Stimulated activated effector memory CD8-positive, alpha-beta T cell treated with anti-CD3 and anti-CD28 coated beads, Interleukin-12 subunit alpha, Interleukin-12 subunit beta, amount 100 ng/mL, for 72 hours (primary cell): Measurements from ENCODE around the gene RSRP1.
"Not testable (repeated sequence)": the region's sequence is repeated elsewhere in the genome, so short reads cannot be mapped to it uniquely, and the experiment has no call there.

Source experiments
- ATAC-seq: fragments of 150-1000 bp; cut with Tn5 transposase; 2 replicates; pipeline ENCODE4 v1.10.0; 2021
- DNase-seq, 2 donors: peaks; one replicate each; pipeline ENCODE4 v3.0.0; 2021 to 2022; ENCODE audit warnings: low spot score in 2 of 2
- H3K27ac Mint-ChIP-seq: one replicate; pipeline ENCODE4 v1.8.0; 2022; ENCODE audit warnings: mild to moderate bottlenecking, mixed read lengths
- H3K36me3 Mint-ChIP-seq: one replicate; pipeline ENCODE4 v1.8.0; 2022; ENCODE audit warnings: mild to moderate bottlenecking, mixed read lengths
- H3K4me1 Mint-ChIP-seq: one replicate; pipeline ENCODE4 v1.8.0; 2022; ENCODE audit warnings: mixed read lengths
- H3K4me3 Mint-ChIP-seq: one replicate; pipeline ENCODE4 v1.8.0; 2022; ENCODE audit warnings: mild to moderate bottlenecking, mixed read lengths
- H3K9me3 Mint-ChIP-seq: one replicate; pipeline ENCODE4 v1.8.0; 2022; ENCODE audit warnings: mixed read lengths

Gene RSRP1

GRCh38 chr1:25267288-25268142, 20.3 kb upstream of the RSRP1 start:
- peak overlapping the region; percentile 78 for H3K4me3 Mint-ChIP-seq
- DNase-seq (peak; percentile 95 to 98), ATAC-seq (peak; percentile 88)
- H3K9me3 Mint-ChIP-seq, H3K4me1 Mint-ChIP-seq: not testable (repeated sequence)
- peak overlapping the region; percentile 91 for H3K27ac Mint-ChIP-seq
- H3K36me3 Mint-ChIP-seq: peaks cover 10% of the 10 kb centered on the region

- ATAC-seq: peak; percentile 50
- not testable (repeated sequence) for H3K4me1 Mint-ChIP-seq, H3K9me3 Mint-ChIP-seq, DNase-seq
- Mint-ChIP-seq H3K36me3 (peaks cover 17% of the 10 kb centered on the region), H3K4me3 (peak overlapping the region; percentile 86), H3K27ac (peak overlapping the region; percentile 77)
Measured at GRCh38 chr1:25266554-25267287, 19.5 kb upstream of the RSRP1 start.

- not testable (repeated sequence) for ATAC-seq, H3K9me3 Mint-ChIP-seq, DNase-seq, H3K4me3 Mint-ChIP-seq
- Mint-ChIP-seq H3K4me1 (peaks cover 18% of the 10 kb centered on the region), H3K27ac (peak overlapping the region; percentile 67), H3K36me3 (peaks cover 23% of the 10 kb centered on the region)
Measured at GRCh38 chr1:25260336-25260735, 13.1 kb upstream of the RSRP1 start.

GRCh38 chr1:25259813-25260212, 12.6 kb upstream of the RSRP1 start:
- H3K4me3 Mint-ChIP-seq, DNase-seq, H3K9me3 Mint-ChIP-seq: not testable (repeated sequence)
- Mint-ChIP-seq H3K27ac (peak overlapping the region; percentile 67), H3K4me1 (peaks cover 18% of the 10 kb centered on the region), H3K36me3 (peaks cover 23% of the 10 kb centered on the region)
- peak; percentile 96 for ATAC-seq

- Mint-ChIP-seq H3K9me3 (no peaks in the 10 kb centered on the region), H3K27ac (no peak overlapping the region), H3K4me1 (peaks cover 10% of the 10 kb centered on the region), H3K4me3 (no peak overlapping the region), H3K36me3 (peaks cover 16% of the 10 kb centered on the region)
- DNase-seq: no peak
- no peak for ATAC-seq
Measured at GRCh38 chr1:25257196-25257595, 9.9 kb upstream of the RSRP1 start.

GRCh38 chr1:25256578-25256965, 9.3 kb upstream of the RSRP1 start:
- no peaks in the 10 kb centered on the region for H3K9me3 Mint-ChIP-seq
- peak overlapping the region; percentile 45 for H3K27ac Mint-ChIP-seq
- H3K4me1 Mint-ChIP-seq: peaks cover 10% of the 10 kb centered on the region
- ATAC-seq (no peak), DNase-seq (no peak)
- H3K4me3 Mint-ChIP-seq: no peak overlapping the region
- peaks cover 10% of the 10 kb centered on the region for H3K36me3 Mint-ChIP-seq

- ATAC-seq: no peak
- no peaks in the 10 kb centered on the region for H3K9me3 Mint-ChIP-seq
Measured at GRCh38 chr1:25255706-25256577, 8.7 kb upstream of the RSRP1 start.

GRCh38 chr1:25253911-25254310, 6.7 kb upstream of the RSRP1 start:
- Mint-ChIP-seq H3K36me3 (peaks cover 6% of the 10 kb centered on the region), H3K4me3 (no peak overlapping the region), H3K9me3 (no peaks in the 10 kb centered on the region), H3K27ac (no peak overlapping the region), H3K4me1 (no peaks in the 10 kb centered on the region)
- ATAC-seq (no peak), DNase-seq (no peak)

More at GRCh38 chr1:25255706-25256577, 8.7 kb upstream of the RSRP1 start:
- peaks cover 10% of the 10 kb centered on the region for H3K4me1 Mint-ChIP-seq
- H3K36me3 Mint-ChIP-seq: peaks cover 5% of the 10 kb centered on the region
- H3K4me3 Mint-ChIP-seq: no peak overlapping the region
- peak overlapping the region; percentile 45 for H3K27ac Mint-ChIP-seq
- DNase-seq: no peak

- peak; percentile 65 for ATAC-seq
- peaks cover 41% of the 10 kb centered on the region for H3K4me1 Mint-ChIP-seq
- H3K27ac Mint-ChIP-seq: peak overlapping the region; percentile 99
- H3K4me3 Mint-ChIP-seq: peak overlapping the region; percentile 93
- no peaks in the 10 kb centered on the region for H3K9me3 Mint-ChIP-seq
- no peak for DNase-seq
- peaks cover 64% of the 10 kb centered on the region for H3K36me3 Mint-ChIP-seq
Measured at GRCh38 chr1:25247829-25248754, 838 bp upstream of the RSRP1 start.

- Mint-ChIP-seq H3K4me1 (peaks cover 50% of the 10 kb centered on the region), H3K4me3 (peak overlapping the region; percentile 93), H3K36me3 (peaks cover 78% of the 10 kb centered on the region), H3K9me3 (no peaks in the 10 kb centered on the region), H3K27ac (peak overlapping the region; percentile 99)
- DNase-seq (peak in 1 of 2 donors; percentile 77), ATAC-seq (no peak)
Measured at GRCh38 chr1:25246600-25247023, 642 bp downstream of the RSRP1 start.

- peaks cover 85% of the 10 kb centered on the region for H3K36me3 Mint-ChIP-seq
- ATAC-seq (peak; percentile 4), DNase-seq (no peak)
- H3K4me3 Mint-ChIP-seq: peak overlapping the region; percentile 93
- peaks cover 55% of the 10 kb centered on the region for H3K4me1 Mint-ChIP-seq
- H3K27ac Mint-ChIP-seq: peak overlapping the region; percentile 99
- H3K9me3 Mint-ChIP-seq: no peaks in the 10 kb centered on the region
Measured at GRCh38 chr1:25245809-25246599, 1.2 kb downstream of the RSRP1 start.

- peak overlapping the region; percentile 99 for H3K27ac Mint-ChIP-seq
Measured at GRCh38 chr1:25245393-25245792, 1.9 kb downstream of the RSRP1 start.

GRCh38 chr1:25243907-25244306, 3.3 kb downstream of the RSRP1 start:
- peaks cover 99% of the 10 kb centered on the region for H3K36me3 Mint-ChIP-seq
- ATAC-seq: no peak
- DNase-seq: no peak
- H3K27ac Mint-ChIP-seq: peak overlapping the region; percentile 99
- peaks cover 75% of the 10 kb centered on the region for H3K4me1 Mint-ChIP-seq
- H3K4me3 Mint-ChIP-seq: peak overlapping the region; percentile 22
- no peaks in the 10 kb centered on the region for H3K9me3 Mint-ChIP-seq

More at GRCh38 chr1:25245393-25245792, 1.9 kb downstream of the RSRP1 start:
- H3K9me3 Mint-ChIP-seq: no peaks in the 10 kb centered on the region
- peaks cover 91% of the 10 kb centered on the region for H3K36me3 Mint-ChIP-seq
- no peak for ATAC-seq
- no peak for DNase-seq
- peak overlapping the region; percentile 93 for H3K4me3 Mint-ChIP-seq
- H3K4me1 Mint-ChIP-seq: peaks cover 60% of the 10 kb centered on the region
